PFSK-1 (cell line): ENCODE data around the gene PTPRM.

Experiments used
- POLR2AphosphoS5 ChIP-seq: IDR thresholded peaks from 2 replicates; pipeline ENCODE4 v1.6.1; 2012; ENCODE audit warnings: low read depth, mild to moderate bottlenecking, control low read depth, low read length, moderate library complexity
- TF ChIP-seq, protein P1 (sequence below), 2 experiments: IDR thresholded peaks; 2 replicates each; pipeline versions ENCODE4 v1.6.1 to v1.8.0; 2011 to 2012; ENCODE audit warnings: low read depth in 2 of 2, low read length in 2 of 2, control low read depth in 1 of 2, inconsistent platforms in 1 of 2, mild to moderate bottlenecking in 1 of 2, moderate library complexity in 1 of 2; ENCODE audit not compliant: insufficient read depth in 1 of 2

DNA sequence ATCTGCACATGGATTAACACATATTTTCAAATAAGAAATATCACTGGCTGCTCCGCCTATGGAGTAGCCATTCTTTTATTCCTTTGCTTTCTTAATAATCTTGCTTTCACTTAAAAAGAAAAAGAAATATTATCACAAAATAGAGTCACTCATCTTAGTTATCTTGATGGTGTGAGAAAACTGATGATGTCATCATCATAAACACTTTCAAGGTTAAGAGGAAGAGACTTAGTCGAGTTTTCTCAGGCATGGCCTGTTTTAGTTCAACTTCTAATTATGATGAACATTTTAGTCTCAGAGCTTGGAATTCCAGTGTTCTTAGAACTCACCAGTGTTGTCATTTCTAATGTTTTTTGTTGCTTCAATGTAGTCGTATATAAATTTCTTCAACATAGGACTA is 506.1 kb downstream of the PTPRM start:
- no peak for TF ChIP-seq POLR2AphosphoS5
- TF ChIP-seq, protein P1, sequence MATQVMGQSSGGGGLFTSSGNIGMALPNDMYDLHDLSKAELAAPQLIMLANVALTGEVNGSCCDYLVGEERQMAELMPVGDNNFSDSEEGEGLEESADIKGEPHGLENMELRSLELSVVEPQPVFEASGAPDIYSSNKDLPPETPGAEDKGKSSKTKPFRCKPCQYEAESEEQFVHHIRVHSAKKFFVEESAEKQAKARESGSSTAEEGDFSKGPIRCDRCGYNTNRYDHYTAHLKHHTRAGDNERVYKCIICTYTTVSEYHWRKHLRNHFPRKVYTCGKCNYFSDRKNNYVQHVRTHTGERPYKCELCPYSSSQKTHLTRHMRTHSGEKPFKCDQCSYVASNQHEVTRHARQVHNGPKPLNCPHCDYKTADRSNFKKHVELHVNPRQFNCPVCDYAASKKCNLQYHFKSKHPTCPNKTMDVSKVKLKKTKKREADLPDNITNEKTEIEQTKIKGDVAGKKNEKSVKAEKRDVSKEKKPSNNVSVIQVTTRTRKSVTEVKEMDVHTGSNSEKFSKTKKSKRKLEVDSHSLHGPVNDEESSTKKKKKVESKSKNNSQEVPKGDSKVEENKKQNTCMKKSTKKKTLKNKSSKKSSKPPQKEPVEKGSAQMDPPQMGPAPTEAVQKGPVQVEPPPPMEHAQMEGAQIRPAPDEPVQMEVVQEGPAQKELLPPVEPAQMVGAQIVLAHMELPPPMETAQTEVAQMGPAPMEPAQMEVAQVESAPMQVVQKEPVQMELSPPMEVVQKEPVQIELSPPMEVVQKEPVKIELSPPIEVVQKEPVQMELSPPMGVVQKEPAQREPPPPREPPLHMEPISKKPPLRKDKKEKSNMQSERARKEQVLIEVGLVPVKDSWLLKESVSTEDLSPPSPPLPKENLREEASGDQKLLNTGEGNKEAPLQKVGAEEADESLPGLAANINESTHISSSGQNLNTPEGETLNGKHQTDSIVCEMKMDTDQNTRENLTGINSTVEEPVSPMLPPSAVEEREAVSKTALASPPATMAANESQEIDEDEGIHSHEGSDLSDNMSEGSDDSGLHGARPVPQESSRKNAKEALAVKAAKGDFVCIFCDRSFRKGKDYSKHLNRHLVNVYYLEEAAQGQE (IDR thresholded peaks at IDR 0.05; ENCODE audit: insufficient read depth in 1 of 2, low read depth in 2 of 2, low read length in 2 of 2), result no peak
